ENCODE results near the gene MAEA. TPM values are rescaled to one million over a fixed set of nuclear protein-coding genes. Genes with fewer than 3 reads are reported as not detected.

The MAEA gene
- total and polyA plus RNA-seq, 9 of the 15 experiments (the other 6 are each of a cell fraction or from before 2014, with no cell fraction given), result 2.1 to 86.5 (median 45.0) TPM

- intact Hi-C loops (cut with micrococcal nuclease) (no loop called here), in situ Hi-C loops (cut with MboI) (no loop called here)
- H2AFZ ChIP-seq (ENCODE audit: low read depth, low read length), result no peak overlapping the region
- no peaks in the 10 kb centered on the region for H3K9me3 ChIP-seq (replicated peaks; ENCODE audit: control insufficient read depth, insufficient read depth, low read depth, low read length)
- peaks cover 86% of the 10 kb centered on the region; the same call in 2 of the 3 replicates for H3K36me3 ChIP-seq (ENCODE audit: control insufficient read depth, insufficient read depth, low read length)
- no peaks in the 10 kb centered on the region for H3K9me1 ChIP-seq (ENCODE audit: control insufficient read depth, insufficient read depth, low read length)
- H3K4me3 ChIP-seq, result no peak overlapping the region
- H3K27me3 ChIP-seq (ENCODE audit: control insufficient read depth in 2 of 2, insufficient read depth in 2 of 2, low read length in 2 of 2), result no peaks in the 10 kb centered on the region
- H4K20me1 ChIP-seq (replicated peaks; ENCODE audit: control insufficient read depth, insufficient read depth, low read length), result no peaks in the 10 kb centered on the region; the same call in 1 of the 2 replicates
- FAIRE-seq, result no peak
- no peak for ATAC-seq
- no peak overlapping the region for H3K4me2 ChIP-seq (ENCODE audit: insufficient read depth, low read length)
- H3K79me2 ChIP-seq (ENCODE audit: control insufficient read depth, insufficient read depth, low read length), result peaks cover 3% of the 10 kb centered on the region; the same call in 2 of the 3 replicates
- no peak overlapping the region for H3K9ac ChIP-seq (ENCODE audit: insufficient read depth in 1 of 2, low read depth in 2 of 2, low read length in 2 of 2)
- no TSS peak for BruUV-seq (replicated peaks)
- peaks cover 0 to 10% of the 10 kb centered on the region in 2 experiments; a peak in 2 of 5 replicates for H3K4me1 ChIP-seq (replicated peaks in 1 of 2; ENCODE audit: control insufficient read depth in 2 of 2, insufficient read depth in 2 of 2, low read length in 2 of 2)
- ChIA-PET CTCF (ENCODE audit: low intra/inter-chr PET ratio) (no interaction called here), POLR2A (interaction anchor here (0.6 kb wide), 1 partner anchor 18 kb away, joined by 3 read pairs; no protein-coding TSS in a partner anchor)
- no peak overlapping the region for H3K27ac ChIP-seq (ENCODE audit: extremely low read depth, low read depth, low read length)
- TF ChIP-seq TCF3 (CRISPR knock-in tag; IDR thresholded peaks at IDR 0.05), result no peak
- peak; percentile 35; the same call in 1 of the 2 replicates for TF ChIP-seq POLR2G (IDR thresholded peaks at IDR 0.05; ENCODE audit: low read depth, low read length)
- WGBS (ENCODE audit: insufficient coverage, low coverage, missing lambda C conversion rate), result 93% methylated on average over 27 of the region's 35 CpGs
- no peak for DNase-seq (ENCODE audit: extremely low read depth in 1 of 4, low spot score in 3 of 4)
Observed at GRCh38 chr4:1325681-1326635, 36.3 kb downstream of the MAEA start.
